HEK293 (cell line): ENCODE measurements around the gene ZFYVE21.

Experiments
- CTCF ChIA-PET: fragments of 350-600 bp; formaldehyde crosslinking; extraction: SDS; loops from one replicate; lab custom pipeline; 2021; ENCODE audit warnings: antibody characterized with exemption; lab: Yijun Ruan, JAX
- POLR2A ChIA-PET: fragments of 300-600 bp; formaldehyde crosslinking; extraction: SDS; loops from one replicate; lab custom pipeline; 2020; ENCODE audit warnings: antibody characterized with exemption, inconsistent platforms; lab: Yijun Ruan, JAX
- H3K27ac ChIP-seq: fragments of 200-500 bp; sonication (Bioruptor generic); 2 replicates; pipeline ENCODE4 v1.5.1; 2014; ENCODE audit warnings: low read depth, low read length, control low read depth, inconsistent platforms; ENCODE audit errors: extremely low read depth
- H3K36me3 ChIP-seq, 2 experiments: fragments of 200-500 bp in 1 of 2; sonication (Bioruptor generic) in 1 of 2; 1 replicate in 1 of 2; 2 replicates in 1 of 2; pipeline ENCODE4 v1.5.1; 2014 to 2017; ENCODE audit warnings: inconsistent platforms in 2 of 2, low read length in 2 of 2; ENCODE audit not compliant: control insufficient read depth in 2 of 2, insufficient read depth in 1 of 2
- H3K4me1 ChIP-seq: fragments of 200-500 bp; sonication (Bioruptor generic); 2 replicates; pipeline ENCODE4 v1.5.1; 2014; ENCODE audit warnings: mild to moderate bottlenecking, low read length, inconsistent platforms; ENCODE audit not compliant: control insufficient read depth, insufficient read depth
- H3K4me3 ChIP-seq: 2 replicates; pipeline ENCODE4 v1.5.1; 2011; ENCODE audit warnings: low read depth, mild to moderate bottlenecking, control low read depth, low read length, moderate library complexity
- H3K9me3 ChIP-seq: fragments of 200-500 bp; sonication (Bioruptor generic); 2 replicates; pipeline ENCODE4 v1.5.1; 2014; ENCODE audit warnings: low read depth, low read length, inconsistent platforms; ENCODE audit not compliant: control insufficient read depth, insufficient read depth
- EGR2 ChIP-seq: fragments of 450-650 bp; formaldehyde crosslinking; IDR thresholded peaks from 2 replicates; pipeline ENCODE4 v1.5.1; 2016; ENCODE audit warnings: low read depth, missing biosample characterization, missing genetic modification characterization
- GLIS2 ChIP-seq: fragments of 450-650 bp; formaldehyde crosslinking; IDR thresholded peaks from 2 replicates; pipeline ENCODE4 v1.5.1; 2016; ENCODE audit warnings: missing biosample characterization, missing genetic modification characterization
- HOXD13 ChIP-seq: sonication (generic); formaldehyde crosslinking; IDR thresholded peaks from 2 replicates; pipeline ENCODE4 v1.8.0; 2022; ENCODE audit warnings: missing genetic modification reagents, borderline replicate concordance
- OSR2 ChIP-seq: fragments of 450-650 bp; formaldehyde crosslinking; IDR thresholded peaks from 2 replicates; pipeline ENCODE4 v1.5.1; 2016; ENCODE audit warnings: missing biosample characterization, missing genetic modification characterization
- YY1 ChIP-seq: fragments of 450-650 bp; formaldehyde crosslinking; IDR thresholded peaks from 2 replicates; pipeline ENCODE4 v1.5.1; 2018; ENCODE audit warnings: missing biosample characterization, missing genetic modification characterization
- ZBTB21 ChIP-seq: fragments of 450-650 bp; formaldehyde crosslinking; IDR thresholded peaks from 2 replicates; pipeline ENCODE4 v1.5.1; 2017; ENCODE audit warnings: missing biosample characterization, missing genetic modification characterization
- ZFHX2 ChIP-seq: fragments of 450-650 bp; formaldehyde crosslinking; conservative IDR thresholded peaks from 2 replicates; pipeline ENCODE4 v1.5.1; 2016; ENCODE audit warnings: missing biosample characterization, missing genetic modification characterization
- ZFP37 ChIP-seq: fragments of 450-650 bp; formaldehyde crosslinking; IDR thresholded peaks from 2 replicates; pipeline ENCODE4 v1.5.1; 2016; ENCODE audit warnings: missing biosample characterization, missing genetic modification characterization
- ZFP69B ChIP-seq: fragments of 450-650 bp; formaldehyde crosslinking; IDR thresholded peaks from 2 replicates; pipeline ENCODE4 v1.5.1; 2016; ENCODE audit warnings: missing biosample characterization, missing genetic modification characterization
- ZIC2 ChIP-seq: fragments of 450-650 bp; formaldehyde crosslinking; IDR thresholded peaks from 2 replicates; pipeline ENCODE4 v1.5.1; 2016; ENCODE audit warnings: missing biosample characterization, missing genetic modification characterization
- ZNF214 ChIP-seq: fragments of 450-650 bp; formaldehyde crosslinking; IDR thresholded peaks from 2 replicates; pipeline ENCODE4 v1.5.1; 2017; ENCODE audit warnings: missing biosample characterization, mild to moderate bottlenecking, missing genetic modification characterization, borderline replicate concordance
- ZNF221 ChIP-seq: fragments of 450-650 bp; formaldehyde crosslinking; IDR thresholded peaks from 2 replicates; pipeline ENCODE4 v1.5.1; 2017; ENCODE audit warnings: missing biosample characterization, missing genetic modification characterization, borderline replicate concordance
- ZNF292 ChIP-seq: fragments of 450-650 bp; formaldehyde crosslinking; IDR thresholded peaks from 2 replicates; pipeline ENCODE4 v1.5.1; 2016; ENCODE audit warnings: low read depth, missing biosample characterization, missing genetic modification characterization, borderline replicate concordance
- ZNF311 ChIP-seq: fragments of 450-650 bp; formaldehyde crosslinking; IDR thresholded peaks from 2 replicates; pipeline ENCODE4 v1.5.1; 2017; ENCODE audit warnings: missing biosample characterization, missing genetic modification characterization, borderline replicate concordance
- ZNF341 ChIP-seq: fragments of 450-650 bp; formaldehyde crosslinking; IDR thresholded peaks from 2 replicates; pipeline ENCODE4; 2016; ENCODE audit warnings: low read depth, missing biosample characterization, missing genetic modification characterization
- ZNF391 ChIP-seq: fragments of 450-650 bp; formaldehyde crosslinking; IDR thresholded peaks from 2 replicates; pipeline ENCODE4 v1.5.1; 2016; ENCODE audit warnings: low read depth, missing biosample characterization, missing genetic modification characterization, borderline replicate concordance
- ZNF416 ChIP-seq: fragments of 450-650 bp; formaldehyde crosslinking; IDR thresholded peaks from 2 replicates; pipeline ENCODE4 v1.5.1; 2016; ENCODE audit warnings: missing biosample characterization, missing genetic modification characterization
- ZNF48 ChIP-seq: fragments of 450-650 bp; formaldehyde crosslinking; IDR thresholded peaks from 2 replicates; pipeline ENCODE4 v1.5.1; 2016; ENCODE audit warnings: missing biosample characterization, missing genetic modification characterization
- ZNF521 ChIP-seq: fragments of 450-650 bp; formaldehyde crosslinking; IDR thresholded peaks from 2 replicates; pipeline ENCODE4 v1.5.1; 2017; ENCODE audit warnings: missing biosample characterization, mild to moderate bottlenecking, missing genetic modification characterization
- ZNF664 ChIP-seq: fragments of 450-650 bp; formaldehyde crosslinking; IDR thresholded peaks from 2 replicates; pipeline ENCODE4 v1.5.1; 2016; ENCODE audit warnings: missing biosample characterization, missing genetic modification characterization
- ZNF791 ChIP-seq: fragments of 450-650 bp; formaldehyde crosslinking; IDR thresholded peaks from 2 replicates; pipeline ENCODE4 v1.5.1; 2016; ENCODE audit warnings: missing biosample characterization, missing genetic modification characterization
- ZNF837 ChIP-seq: fragments of 450-650 bp; formaldehyde crosslinking; IDR thresholded peaks from 2 replicates; pipeline ENCODE4 v1.5.1; 2016; ENCODE audit warnings: missing biosample characterization, missing genetic modification characterization
- ZSCAN16 ChIP-seq: fragments of 450-650 bp; formaldehyde crosslinking; IDR thresholded peaks from 2 replicates; pipeline ENCODE4 v1.5.1; 2016; ENCODE audit warnings: missing biosample characterization, missing genetic modification characterization
- TF ChIP-seq, protein P1 (sequence below): fragments of 450-650 bp; formaldehyde crosslinking; IDR thresholded peaks from 2 replicates; pipeline ENCODE4 v1.5.1; 2016; ENCODE audit warnings: missing biosample characterization, missing genetic modification characterization
- TF ChIP-seq, protein P2 (sequence below): fragments of 450-650 bp; formaldehyde crosslinking; IDR thresholded peaks from 2 replicates; pipeline ENCODE4 v1.5.1; 2016; ENCODE audit warnings: missing biosample characterization, missing genetic modification characterization
- TF ChIP-seq, protein P3 (sequence below): fragments of 450-650 bp; formaldehyde crosslinking; IDR thresholded peaks from 2 replicates; pipeline ENCODE4 v1.5.1; 2016; ENCODE audit warnings: missing biosample characterization, missing genetic modification characterization

The ZFYVE21 gene

DNA sequence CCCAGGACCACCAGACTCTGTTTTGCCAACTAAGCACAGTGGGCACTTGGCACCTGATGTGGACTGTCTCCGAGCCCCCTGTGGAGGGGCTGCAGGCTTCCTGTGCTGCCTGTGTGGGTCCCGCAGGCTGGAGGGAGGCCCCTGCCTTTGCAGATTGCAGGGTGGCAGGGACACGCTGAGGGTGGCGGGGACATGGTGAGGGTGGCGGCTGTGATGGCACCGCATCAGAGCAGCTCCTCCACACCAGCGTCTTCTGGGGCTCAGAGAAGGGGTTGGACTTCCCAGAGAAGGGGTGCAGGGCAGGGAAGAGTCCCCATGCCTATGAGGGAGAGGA is 8.1 kb downstream of the ZFYVE21 start (continued):
- no peak for TF ChIP-seq ZNF521 (tag by site-specific recombination)
- no peak for TF ChIP-seq HOXD13 (CRISPR knock-in tag)
- TF ChIP-seq GLIS2 (tag by site-specific recombination): 0 out of 2 replicates have a peak, but pooled peaks have one; percentile 10
- peak; percentile 23; the same call in 1 of the 2 replicates for TF ChIP-seq ZIC2 (tag by site-specific recombination)
- no peak for TF ChIP-seq ZNF221 (tag by site-specific recombination)
- no peak for TF ChIP-seq ZNF48 (tag by site-specific recombination)
- TF ChIP-seq, protein P1, sequence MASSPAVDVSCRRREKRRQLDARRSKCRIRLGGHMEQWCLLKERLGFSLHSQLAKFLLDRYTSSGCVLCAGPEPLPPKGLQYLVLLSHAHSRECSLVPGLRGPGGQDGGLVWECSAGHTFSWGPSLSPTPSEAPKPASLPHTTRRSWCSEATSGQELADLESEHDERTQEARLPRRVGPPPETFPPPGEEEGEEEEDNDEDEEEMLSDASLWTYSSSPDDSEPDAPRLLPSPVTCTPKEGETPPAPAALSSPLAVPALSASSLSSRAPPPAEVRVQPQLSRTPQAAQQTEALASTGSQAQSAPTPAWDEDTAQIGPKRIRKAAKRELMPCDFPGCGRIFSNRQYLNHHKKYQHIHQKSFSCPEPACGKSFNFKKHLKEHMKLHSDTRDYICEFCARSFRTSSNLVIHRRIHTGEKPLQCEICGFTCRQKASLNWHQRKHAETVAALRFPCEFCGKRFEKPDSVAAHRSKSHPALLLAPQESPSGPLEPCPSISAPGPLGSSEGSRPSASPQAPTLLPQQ (tag by site-specific recombination): peak; percentile 39; the same call in 1 of the 2 replicates
- TF ChIP-seq ZFP69B (tag by site-specific recombination): 0 out of 2 replicates have a peak, but pooled peaks have one; percentile 34
- TF ChIP-seq, all 188 proteins: peak for 4

DNA sequence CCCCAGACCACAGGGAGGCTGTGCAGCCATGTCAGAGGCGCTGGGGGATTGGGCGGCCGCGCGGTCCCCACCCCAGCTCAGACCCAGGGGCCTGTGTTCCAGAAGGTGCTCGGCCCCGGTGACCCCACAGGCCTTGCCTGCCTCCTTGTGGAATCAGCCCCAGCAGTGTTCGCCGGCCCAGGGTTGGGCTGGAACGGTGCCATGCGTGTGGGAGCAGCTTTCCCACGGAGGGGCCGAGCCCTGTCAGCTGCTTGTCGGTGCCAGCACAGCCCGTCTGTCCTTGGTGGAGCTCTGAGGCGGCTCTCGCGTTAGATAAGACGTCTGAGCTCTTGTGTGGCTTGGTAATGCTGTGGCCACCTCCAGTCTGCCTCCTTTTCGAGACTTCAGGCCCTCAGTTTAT is 8.5 kb downstream of the ZFYVE21 start:
- Histone ChIP-seq H3K9me3 (no peaks in the 10 kb centered on the region), H3K4me1 (no peaks in the 10 kb centered on the region; the same call in 1 of the 2 replicates)
- CTCF ChIA-PET: no interaction called here
- POLR2A ChIA-PET: interaction anchor here (0.6 kb wide), 2 partner anchors 10 to 1106 kb away, joined by 3 read pairs; no protein-coding TSS in a partner anchor
- TF ChIP-seq ZNF292 (tag by site-specific recombination): no peak
- 0 out of 2 replicates have a peak, but pooled peaks have one; percentile 6 for TF ChIP-seq GLIS2 (tag by site-specific recombination)
- TF ChIP-seq ZNF664 (tag by site-specific recombination): no peak
- no peak for TF ChIP-seq OSR2
- peak; percentile 88 for TF ChIP-seq ZFHX2 (tag by site-specific recombination)
- peak; percentile 80 for TF ChIP-seq EGR2
- TF ChIP-seq ZBTB21 (tag by site-specific recombination): no peak
- TF ChIP-seq, all 188 proteins: peak for 3
- Histone ChIP-seq H3K36me3 (peaks cover under 1 to 26% of the 10 kb centered on the region in 2 experiments; a peak in 2 of 3 replicates), H3K27ac (no peak overlapping the region), H3K4me3 (no peak overlapping the region)

DNA sequence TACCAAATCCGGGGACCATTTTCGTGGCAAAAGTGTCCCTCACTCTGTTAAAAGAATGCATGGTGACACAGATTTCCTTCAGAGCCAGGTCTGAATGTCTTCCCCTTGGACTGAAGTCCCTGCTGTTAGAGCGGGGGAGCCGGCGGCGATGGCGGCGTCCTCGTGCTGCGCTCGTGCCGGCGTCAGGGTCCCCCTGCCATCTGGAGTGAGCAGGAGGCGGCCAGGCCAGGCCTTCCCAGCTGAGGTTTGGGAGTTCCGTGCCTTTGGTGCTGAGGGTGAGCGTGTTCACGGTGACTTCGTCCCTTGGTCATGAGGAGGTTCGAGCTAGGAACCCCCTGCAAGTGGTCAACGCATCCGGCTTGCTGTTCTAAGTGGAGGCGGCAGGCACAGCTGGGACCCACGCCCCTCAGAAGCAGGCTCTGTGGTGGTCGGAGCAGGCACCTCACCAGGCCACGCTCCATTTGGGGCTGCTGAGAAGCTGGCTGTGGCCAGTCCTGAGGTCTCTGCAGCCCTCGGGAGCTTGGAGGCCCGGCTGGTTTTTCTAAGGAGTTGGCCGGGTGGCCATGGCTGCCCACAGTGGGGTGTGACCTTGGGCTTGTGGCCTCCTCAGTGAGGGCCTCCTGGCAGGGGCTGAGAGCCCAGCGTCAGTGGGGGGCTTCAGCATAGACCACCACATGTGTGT is 9.5 kb downstream of the ZFYVE21 start:
- ChIA-PET CTCF (interaction anchor here (0.6 kb wide), 1 partner anchor 92 kb away, joined by 3 read pairs; no protein-coding TSS in a partner anchor), POLR2A (no interaction called here)
- no peak for TF ChIP-seq ZNF214 (tag by site-specific recombination)
- Histone ChIP-seq H3K27ac (no peak overlapping the region), H3K4me1 (no peaks in the 10 kb centered on the region; the same call in 1 of the 2 replicates), H3K9me3 (no peaks in the 10 kb centered on the region), H3K36me3 (peaks cover 0 to 36% of the 10 kb centered on the region in 2 experiments; a peak in 2 of 3 replicates), H3K4me3 (no peak overlapping the region)

DNA sequence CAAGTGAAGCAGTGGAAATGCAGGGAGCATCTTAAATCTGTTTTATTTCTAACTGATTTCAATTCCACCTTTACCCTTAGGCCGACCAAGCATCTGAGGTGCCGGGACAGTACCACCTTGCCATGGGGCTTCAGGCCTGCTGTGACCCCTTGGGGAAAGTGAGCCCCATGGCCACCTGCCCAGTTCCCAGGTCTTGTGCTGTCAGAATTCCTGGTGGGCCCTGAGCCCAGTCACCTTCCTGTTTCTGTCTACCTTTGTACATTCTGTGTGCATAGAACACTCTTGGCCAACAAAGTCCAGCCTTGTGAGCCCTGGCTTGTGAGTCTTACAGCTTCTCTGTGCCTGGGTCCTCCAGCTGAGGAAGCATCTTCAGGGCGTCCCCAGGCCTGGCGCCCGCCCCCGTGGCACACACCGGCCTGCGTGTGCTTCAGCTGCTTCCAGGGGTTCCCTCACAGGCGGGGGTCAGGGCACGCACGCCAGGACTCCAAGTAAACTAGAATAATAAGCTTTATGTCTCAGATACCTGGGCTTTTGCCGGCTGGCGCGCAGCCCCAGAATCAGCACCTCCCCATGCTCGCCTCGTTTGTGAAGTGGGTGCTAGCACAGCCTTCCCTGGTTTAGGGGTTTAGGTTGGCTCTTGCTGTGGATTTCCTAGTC is 10.3 kb downstream of the ZFYVE21 start:
- Histone ChIP-seq H3K9me3 (no peaks in the 10 kb centered on the region), H3K4me3 (no peak overlapping the region), H3K4me1 (no peaks in the 10 kb centered on the region; the same call in 1 of the 2 replicates), H3K36me3 (peaks cover 0 to 43% of the 10 kb centered on the region in 2 experiments; a peak in 2 of 3 replicates), H3K27ac (no peak overlapping the region)
- ChIA-PET CTCF (interaction anchor here (0.6 kb wide), 1 partner anchor 91 kb away, joined by 3 read pairs; no protein-coding TSS in a partner anchor), POLR2A (no interaction called here)
- TF ChIP-seq, protein P2, sequence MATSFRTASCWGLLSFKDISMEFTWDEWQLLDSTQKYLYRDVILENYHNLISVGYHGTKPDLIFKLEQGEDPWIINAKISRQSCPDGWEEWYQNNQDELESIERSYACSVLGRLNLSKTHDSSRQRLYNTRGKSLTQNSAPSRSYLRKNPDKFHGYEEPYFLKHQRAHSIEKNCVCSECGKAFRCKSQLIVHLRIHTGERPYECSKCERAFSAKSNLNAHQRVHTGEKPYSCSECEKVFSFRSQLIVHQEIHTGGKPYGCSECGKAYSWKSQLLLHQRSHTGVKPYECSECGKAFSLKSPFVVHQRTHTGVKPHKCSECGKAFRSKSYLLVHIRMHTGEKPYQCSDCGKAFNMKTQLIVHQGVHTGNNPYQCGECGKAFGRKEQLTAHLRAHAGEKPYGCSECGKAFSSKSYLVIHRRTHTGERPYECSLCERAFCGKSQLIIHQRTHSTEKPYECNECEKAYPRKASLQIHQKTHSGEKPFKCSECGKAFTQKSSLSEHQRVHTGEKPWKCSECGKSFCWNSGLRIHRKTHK (tag by site-specific recombination): no peak
- TF ChIP-seq ZNF837 (tag by site-specific recombination) (no peak), OSR2 (no peak), ZSCAN16 (no peak), ZNF391 (tag by site-specific recombination) (no peak), YY1 (tag by site-specific recombination) (no peak), ZNF48 (tag by site-specific recombination) (no peak), ZNF416 (tag by site-specific recombination) (no peak), ZNF341 (tag by site-specific recombination) (no peak), ZNF791 (tag by site-specific recombination) (no peak), ZFP37 (no peak), ZNF311 (tag by site-specific recombination) (no peak)
- TF ChIP-seq, protein P3, sequence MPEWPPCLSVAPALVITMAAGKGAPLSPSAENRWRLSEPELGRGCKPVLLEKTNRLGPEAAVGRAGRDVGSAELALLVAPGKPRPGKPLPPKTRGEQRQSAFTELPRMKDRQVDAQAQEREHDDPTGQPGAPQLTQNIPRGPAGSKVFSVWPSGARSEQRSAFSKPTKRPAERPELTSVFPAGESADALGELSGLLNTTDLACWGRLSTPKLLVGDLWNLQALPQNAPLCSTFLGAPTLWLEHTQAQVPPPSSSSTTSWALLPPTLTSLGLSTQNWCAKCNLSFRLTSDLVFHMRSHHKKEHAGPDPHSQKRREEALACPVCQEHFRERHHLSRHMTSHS (tag by site-specific recombination): no peak
